Measurements from ENCODE around the gene DLG2.

GRCh38 chr11:85440273-85440672 lies 186.9 kb downstream of the DLG2 start:
- TF ChIP-seq CTCF (IDR thresholded peaks at IDR 0.05), result no peak
- TF ChIP-seq FOXJ3 (CRISPR knock-in tag; IDR thresholded peaks at IDR 0.05; ENCODE audit: borderline replicate concordance), result no peak
- no peak for TF ChIP-seq USF2 (CRISPR knock-in tag; IDR thresholded peaks at IDR 0.05)
- TF ChIP-seq MAX (CRISPR knock-in tag; IDR thresholded peaks at IDR 0.05), result no peak

Data from WTC11 (cell line).